Peyer's patch (tissue), 4 donors: ENCODE measurements around the gene KCTD18. TPM values are rescaled to one million over a fixed set of nuclear protein-coding genes. Genes with fewer than 3 reads are reported as not detected.
A peak's percentile ranks its signal among the peaks of the same experiment; 100 is the strongest.

Source experiments
- DNase-seq, 3 donors: peaks; one replicate each; pipeline ENCODE4 v3.0.0-alpha.2; 2017 to 2019
- H3K27ac ChIP-seq, 4 donors: fragments of 200-600 bp; sonication (generic); one replicate each; pipeline ENCODE4 v1.5.1; 2016 to 2019
- H3K27me3 ChIP-seq, 2 donors: fragments of 200-600 bp; sonication (generic); one replicate each; pipeline ENCODE4 v1.5.1; 2019
- H3K36me3 ChIP-seq, 3 donors: fragments of 200-600 bp; sonication (generic); one replicate each; pipeline ENCODE4 v1.5.1; 2016 to 2019
- H3K4me1 ChIP-seq, 4 donors: fragments of 200-600 bp; sonication (generic); one replicate each; pipeline ENCODE4 v1.5.1; 2016 to 2019
- H3K4me3 ChIP-seq, 4 donors: fragments of 200-600 bp; sonication (generic); 1 replicate in 3 of 4; 2 replicates in 1 of 4; pipeline ENCODE4 v1.5.1; 2016 to 2019; ENCODE audit warnings: mild to moderate bottlenecking in 1 of 4
- H3K9me3 ChIP-seq, 4 donors: fragments of 200-600 bp; sonication (generic); one replicate each; pipeline ENCODE4 v1.5.1; 2016 to 2019; ENCODE audit warnings: mild to moderate bottlenecking in 1 of 4
- POLR2A ChIP-seq, 2 donors: fragments of 450-650 bp; IDR thresholded peaks; one replicate each; pipeline ENCODE4 v1.5.1; 2017; ENCODE audit warnings: antibody characterized with exemption in 2 of 2, mild to moderate bottlenecking in 2 of 2, moderate library complexity in 2 of 2
- total RNA-seq, 4 donors: library from RNA; depleted of rRNA; stranded (reverse); fragments of >200 nt; gene quantifications; one replicate each; pipeline ENCODE4 v1.1.0, GENCODE V29; 2016
- TF ChIP-seq, protein P1 (sequence below), 6 experiments: fragments of 450-650 bp in 4 of 6; fragments of 200-600 bp in 2 of 6; sonication (generic) in 1 of 6; IDR thresholded peaks; one replicate each; pipeline ENCODE4 v1.5.1; 2017 to 2019; ENCODE audit warnings: antibody characterized with exemption in 6 of 6, mild to moderate bottlenecking in 3 of 6, moderate library complexity in 1 of 6

KCTD18 gene
- total RNA-seq, 4 donors from 2014 or later: 14.0 to 33.0 (median 16.8) TPM

GRCh38 chr2:200454927-200455801, 54.7 kb downstream of the KCTD18 start:
- DNase-seq: no peak
- no peaks in the 10 kb centered on the region for H3K4me1 ChIP-seq
- no peak overlapping the region for H3K4me3 ChIP-seq
- peaks cover 0 to 14% (median 0%) of the 10 kb centered on the region in 3 donors for H3K36me3 ChIP-seq
- no peaks in the 10 kb centered on the region for H3K27me3 ChIP-seq
- TF ChIP-seq, protein P1, sequence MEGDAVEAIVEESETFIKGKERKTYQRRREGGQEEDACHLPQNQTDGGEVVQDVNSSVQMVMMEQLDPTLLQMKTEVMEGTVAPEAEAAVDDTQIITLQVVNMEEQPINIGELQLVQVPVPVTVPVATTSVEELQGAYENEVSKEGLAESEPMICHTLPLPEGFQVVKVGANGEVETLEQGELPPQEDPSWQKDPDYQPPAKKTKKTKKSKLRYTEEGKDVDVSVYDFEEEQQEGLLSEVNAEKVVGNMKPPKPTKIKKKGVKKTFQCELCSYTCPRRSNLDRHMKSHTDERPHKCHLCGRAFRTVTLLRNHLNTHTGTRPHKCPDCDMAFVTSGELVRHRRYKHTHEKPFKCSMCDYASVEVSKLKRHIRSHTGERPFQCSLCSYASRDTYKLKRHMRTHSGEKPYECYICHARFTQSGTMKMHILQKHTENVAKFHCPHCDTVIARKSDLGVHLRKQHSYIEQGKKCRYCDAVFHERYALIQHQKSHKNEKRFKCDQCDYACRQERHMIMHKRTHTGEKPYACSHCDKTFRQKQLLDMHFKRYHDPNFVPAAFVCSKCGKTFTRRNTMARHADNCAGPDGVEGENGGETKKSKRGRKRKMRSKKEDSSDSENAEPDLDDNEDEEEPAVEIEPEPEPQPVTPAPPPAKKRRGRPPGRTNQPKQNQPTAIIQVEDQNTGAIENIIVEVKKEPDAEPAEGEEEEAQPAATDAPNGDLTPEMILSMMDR (IDR thresholded peaks at IDR 0.05): no peak
- TF ChIP-seq POLR2A (IDR thresholded peaks at IDR 0.05): no peak
- H3K9me3 ChIP-seq: no peaks in the 10 kb centered on the region
- H3K27ac ChIP-seq: no peak overlapping the region

- peaks cover 0 to 9% (median 0%) of the 10 kb centered on the region in 3 donors for H3K36me3 ChIP-seq
- no peaks in the 10 kb centered on the region for H3K27me3 ChIP-seq
- TF ChIP-seq POLR2A (IDR thresholded peaks at IDR 0.05): no peak
- TF ChIP-seq, protein P1 (IDR thresholded peaks at IDR 0.05): no peak
- H3K9me3 ChIP-seq: no peaks in the 10 kb centered on the region
- H3K4me3 ChIP-seq: no peak overlapping the region
- no peak overlapping the region for H3K27ac ChIP-seq
- no peak for DNase-seq
- no peaks in the 10 kb centered on the region for H3K4me1 ChIP-seq
Measured at GRCh38 chr2:200453853-200454534, 55.9 kb downstream of the KCTD18 start.

DNA sequence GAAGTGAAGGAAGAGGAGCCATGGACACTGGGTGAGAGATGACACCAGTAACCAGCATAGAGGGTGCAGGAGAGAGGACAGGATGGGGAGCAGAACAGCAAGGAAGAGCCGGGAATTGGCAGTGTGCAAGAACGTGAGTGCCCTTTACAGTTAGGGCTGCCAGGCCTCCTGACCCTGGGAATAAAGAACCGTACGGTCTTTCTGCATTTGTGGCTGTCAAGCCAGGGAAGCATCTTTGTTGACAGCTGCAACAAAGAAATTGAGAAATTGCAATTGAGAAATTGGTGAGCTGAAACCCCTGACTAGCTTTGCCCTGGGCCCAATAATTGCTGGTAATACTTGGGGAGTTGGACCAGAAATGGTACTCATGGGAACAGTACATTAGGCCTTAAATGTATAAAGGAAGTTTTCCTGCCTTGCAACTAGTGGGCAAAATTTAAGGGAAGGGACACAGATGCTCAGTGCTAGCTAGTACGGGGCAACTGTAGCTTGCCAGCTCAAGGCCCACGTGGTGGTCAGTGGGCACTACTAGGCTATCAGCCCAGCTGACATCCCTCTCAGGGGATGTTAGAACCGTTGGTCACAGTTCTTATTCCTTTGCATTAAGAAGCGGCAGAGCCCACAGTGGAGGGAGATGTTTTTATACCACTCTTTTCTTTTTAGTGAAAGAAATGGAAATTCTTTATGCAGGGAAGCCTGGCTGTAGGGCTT, 56.6 kb downstream of the KCTD18 start:
- no peaks in the 10 kb centered on the region for H3K27me3 ChIP-seq
- no peak overlapping the region for H3K27ac ChIP-seq
- TF ChIP-seq, protein P1 (IDR thresholded peaks at IDR 0.05): no peak
- no peak for TF ChIP-seq POLR2A (IDR thresholded peaks at IDR 0.05)
- peaks cover 0 to 9% (median 0%) of the 10 kb centered on the region in 3 donors for H3K36me3 ChIP-seq
- H3K4me3 ChIP-seq: no peak overlapping the region
- no peak for DNase-seq
- no peaks in the 10 kb centered on the region for H3K4me1 ChIP-seq
- no peaks in the 10 kb centered on the region for H3K9me3 ChIP-seq

DNA sequence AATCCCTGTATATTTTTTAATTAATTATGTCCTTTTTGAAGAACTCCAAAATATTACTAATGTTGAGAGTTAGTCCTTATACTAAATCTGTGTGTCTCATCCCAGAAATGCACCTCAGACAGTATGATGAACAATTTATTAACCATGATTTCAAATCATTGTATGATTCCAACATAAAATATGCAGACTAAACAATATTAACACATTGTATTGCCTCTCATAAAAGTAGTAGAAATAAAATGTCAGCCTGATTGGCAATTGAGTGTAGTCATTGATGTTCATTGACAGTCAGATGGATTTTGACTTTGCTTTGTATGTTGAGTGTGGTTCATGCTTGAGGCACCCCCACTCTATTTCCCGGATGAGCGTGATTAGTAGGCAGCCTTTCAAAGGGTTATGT, 57.5 kb downstream of the KCTD18 start:
- TF ChIP-seq, protein P1 (IDR thresholded peaks at IDR 0.05): no peak
- TF ChIP-seq POLR2A (IDR thresholded peaks at IDR 0.05): no peak
- Histone ChIP-seq H3K27me3 (no peaks in the 10 kb centered on the region), H3K4me3 (no peak overlapping the region), H3K4me1 (no peaks in the 10 kb centered on the region), H3K36me3 (peaks cover 0 to 9% (median 0%) of the 10 kb centered on the region in 3 donors), H3K27ac (no peak overlapping the region), H3K9me3 (no peaks in the 10 kb centered on the region)
- DNase-seq: no peak

DNA sequence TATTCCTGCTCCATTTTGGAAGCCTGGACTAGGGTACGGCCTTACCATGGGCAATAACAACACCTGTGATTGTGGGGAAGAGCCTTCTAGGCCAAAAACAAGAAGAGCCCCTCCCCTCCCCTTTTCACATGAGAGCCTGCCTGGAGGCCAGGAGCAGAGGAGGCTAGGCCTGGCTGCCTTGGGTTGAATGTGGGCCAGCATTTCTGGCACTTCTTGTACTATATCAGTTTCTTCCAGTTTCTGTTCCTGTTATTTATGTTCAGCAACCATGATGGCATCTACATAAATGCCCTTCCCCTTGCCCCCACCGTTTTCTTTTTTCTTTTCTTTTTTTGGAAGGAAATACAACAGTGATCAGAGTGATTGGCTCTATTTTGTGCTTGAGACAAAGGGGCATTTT, 58.4 kb downstream of the KCTD18 start:
- Histone ChIP-seq H3K4me1 (no peaks in the 10 kb centered on the region), H3K27ac (no peak overlapping the region), H3K36me3 (peaks cover 0 to 6% (median 0%) of the 10 kb centered on the region in 3 donors), H3K4me3 (no peak overlapping the region), H3K27me3 (no peaks in the 10 kb centered on the region), H3K9me3 (no peaks in the 10 kb centered on the region)
- no peak for TF ChIP-seq POLR2A (IDR thresholded peaks at IDR 0.05)
- TF ChIP-seq, protein P1 (IDR thresholded peaks at IDR 0.05): no peak
- peak in 1 of 3 donors; percentile 44 for DNase-seq
